Kidney tubule cell (primary cell): ENCODE measurements around the gene KREMEN2.
"Not testable (repeated sequence)": the region's sequence is repeated elsewhere in the genome, so short reads cannot be mapped to it uniquely, and the experiment has no call there.

Experiments used
- DNase-seq: peaks from one replicate; pipeline ENCODE4 v3.0.0-alpha.2; 2018; ENCODE audit warnings: low spot score

The KREMEN2 gene

GRCh38 chr16:2942045-2942444 is 22.0 kb upstream of the KREMEN2 start:
- peak; percentile 25 for DNase-seq

DNA sequence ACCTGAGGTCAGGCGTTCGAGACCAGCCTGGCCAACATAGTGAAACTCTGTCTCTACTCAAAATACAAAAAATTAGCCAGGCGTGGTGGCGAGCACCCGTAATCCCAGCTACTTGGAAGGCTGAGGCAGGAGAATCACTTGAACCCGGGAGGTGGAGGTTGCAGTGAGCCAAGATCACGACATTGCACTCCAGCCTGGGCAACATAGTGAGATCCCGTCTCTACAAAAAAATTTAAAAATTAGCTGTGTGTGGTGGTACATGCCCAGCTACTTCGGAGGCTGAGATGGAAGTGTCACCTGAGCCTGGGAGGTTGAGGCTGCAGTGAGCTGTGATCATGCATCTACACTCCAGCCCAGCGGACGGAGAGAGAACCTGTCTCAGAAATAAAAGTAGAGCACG is 20.4 kb upstream of the KREMEN2 start:
- not testable (repeated sequence) for DNase-seq

DNA sequence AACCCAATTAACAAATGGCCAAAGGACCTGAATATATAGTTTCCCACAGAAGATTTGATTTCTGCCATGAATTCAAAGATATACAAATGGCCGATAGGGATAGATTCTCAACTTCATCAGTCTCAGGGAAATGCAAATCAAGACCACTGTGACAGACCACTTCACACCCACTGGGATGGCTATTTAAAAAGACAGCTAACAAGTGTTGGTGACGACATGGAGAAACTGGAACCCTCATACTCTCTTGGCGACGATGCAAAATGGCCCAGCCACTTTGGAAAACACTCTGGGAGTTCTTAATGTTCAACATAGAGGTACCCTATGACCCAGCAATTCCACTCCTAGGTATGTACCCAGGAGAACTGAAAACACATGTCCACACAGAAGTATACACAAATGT is 17.4 kb upstream of the KREMEN2 start:
- no peak for DNase-seq

GRCh38 chr16:2948807-2949704 is 15.0 kb upstream of the KREMEN2 start:
- no peak for DNase-seq

DNA sequence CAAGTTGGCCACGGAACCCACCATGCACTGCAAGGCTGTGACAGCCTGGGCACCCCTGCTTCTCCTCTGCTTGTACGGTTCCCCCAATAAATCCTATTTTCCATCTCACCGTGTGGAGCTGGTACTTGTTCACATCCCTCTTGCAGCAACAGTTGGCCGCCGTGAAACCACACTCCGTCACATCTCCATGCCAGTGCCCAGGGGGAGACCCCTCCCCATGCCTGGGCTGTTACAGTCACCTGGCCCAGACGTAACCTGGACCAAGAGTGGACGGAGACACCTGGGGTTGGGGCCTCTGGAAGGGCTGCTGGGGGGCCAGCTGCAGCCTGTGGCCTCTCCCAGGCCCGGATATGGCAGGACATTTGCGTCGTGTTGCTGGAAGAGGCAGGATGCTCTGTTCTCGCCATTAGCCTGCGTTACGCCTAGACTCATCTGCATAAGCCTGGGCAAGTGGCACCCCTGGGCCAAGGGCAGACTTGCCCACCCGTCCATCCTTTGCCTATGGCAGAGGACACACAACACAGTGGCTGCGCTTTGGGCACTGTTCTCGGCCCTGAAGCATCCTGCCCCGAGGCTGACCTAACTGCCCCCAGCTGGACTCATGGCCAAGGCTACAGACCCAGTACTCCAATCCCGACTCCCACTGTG is 14.2 kb upstream of the KREMEN2 start:
- no peak for DNase-seq

- no peak for DNase-seq
Observed at GRCh38 chr16:2950353-2950724, 13.7 kb upstream of the KREMEN2 start.

- no peak for DNase-seq
Observed at GRCh38 chr16:2950773-2951172, 13.3 kb upstream of the KREMEN2 start.

GRCh38 chr16:2952679-2953078 is 11.4 kb upstream of the KREMEN2 start:
- DNase-seq = no peak

DNA sequence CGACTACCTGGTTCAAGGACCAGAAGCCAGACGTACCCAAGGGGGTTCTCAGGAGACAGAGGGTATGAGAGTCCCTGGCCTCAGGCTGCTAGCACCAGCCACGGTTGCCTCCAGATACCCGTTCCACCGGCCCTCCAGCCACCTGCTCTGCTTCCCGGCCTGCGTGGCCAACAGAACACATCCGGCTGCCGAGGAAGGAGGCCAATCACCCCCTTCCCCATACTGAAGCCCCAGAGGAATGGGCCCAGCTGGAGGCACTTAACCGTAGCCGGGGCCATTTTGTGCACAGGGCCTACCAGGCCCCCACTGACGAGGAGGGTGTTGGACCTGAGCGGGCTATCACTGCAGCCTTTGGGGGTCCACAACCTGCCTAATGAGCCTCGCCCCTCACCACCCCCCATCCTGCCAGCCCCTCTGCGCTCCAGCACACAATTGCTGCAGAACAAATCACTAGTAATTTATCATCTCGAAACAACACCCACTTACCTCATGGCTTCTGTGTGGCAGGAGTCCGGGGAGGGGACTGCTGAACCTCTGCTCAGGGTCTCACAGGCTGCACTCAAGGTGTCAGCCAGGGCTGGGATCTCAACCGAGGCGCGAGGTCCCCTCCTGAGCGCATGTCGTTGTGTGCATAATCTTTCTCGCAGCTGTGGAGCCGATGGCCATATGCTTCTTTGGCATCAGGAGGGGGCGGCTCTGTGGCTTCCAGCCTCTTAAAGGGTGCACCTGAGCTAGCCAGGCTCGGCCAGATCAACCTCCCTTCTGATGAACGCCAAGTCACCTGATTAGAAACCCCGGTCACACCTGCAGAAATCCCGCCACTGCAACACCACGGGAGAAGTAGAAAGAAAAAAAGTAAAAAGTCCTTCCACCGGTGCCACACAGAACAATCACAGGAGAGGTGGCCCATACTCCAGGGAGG is 10.1 kb upstream of the KREMEN2 start:
- DNase-seq = no peak

DNA sequence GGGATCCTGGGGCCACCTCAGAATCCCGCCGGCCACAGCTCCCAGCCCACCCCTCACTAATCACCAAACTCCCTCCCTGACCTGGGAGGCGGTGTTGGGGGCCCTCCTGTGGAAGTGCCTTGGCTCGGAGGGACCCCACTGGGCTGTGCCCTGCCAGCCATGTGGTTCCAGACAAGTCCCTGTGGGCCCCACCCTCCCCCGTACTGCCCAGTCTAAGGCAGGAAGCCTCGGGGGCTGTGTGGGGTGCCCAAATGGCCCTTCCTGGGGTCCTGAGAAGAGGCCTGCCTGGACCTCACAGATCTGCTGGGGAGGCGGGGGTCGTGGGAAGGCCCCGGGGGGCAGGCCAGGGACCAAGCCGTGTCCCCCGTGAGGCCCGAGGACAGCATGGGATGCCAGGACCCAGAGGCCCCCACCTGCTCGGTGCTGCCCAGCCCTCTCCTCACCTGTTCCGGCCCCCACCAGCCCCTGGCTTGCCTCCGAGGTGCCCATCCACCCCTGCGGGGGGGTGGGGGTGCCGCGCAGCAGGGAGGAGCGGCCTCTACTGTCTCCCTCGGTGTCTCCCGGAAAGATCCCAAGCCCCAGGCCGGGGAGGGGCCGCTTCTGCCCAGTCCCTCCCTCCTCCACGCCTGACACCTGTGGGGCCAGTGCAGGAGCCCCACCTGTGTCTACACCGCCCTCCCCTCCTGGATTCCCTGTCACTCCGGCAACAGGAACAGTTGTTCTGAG is 9.3 kb upstream of the KREMEN2 start:
- no peak for DNase-seq

DNA sequence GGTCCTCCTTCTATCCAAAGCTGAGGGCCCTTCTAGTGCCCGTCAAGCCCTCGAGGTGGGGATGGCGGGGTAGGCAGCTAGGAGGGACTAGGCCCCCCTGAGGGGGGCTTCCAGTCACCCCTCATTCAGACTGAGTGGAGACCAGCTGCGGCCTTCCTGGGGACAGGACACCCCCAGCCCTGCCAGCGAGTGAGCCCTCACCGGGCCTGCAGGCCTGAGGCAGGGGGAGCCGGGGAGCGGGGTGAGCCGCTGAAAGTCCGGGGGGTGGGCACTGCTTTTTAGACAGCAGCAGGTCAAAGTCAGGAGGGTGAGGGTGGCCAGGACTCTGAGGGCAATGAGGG is 8.7 kb upstream of the KREMEN2 start:
- no peak for DNase-seq

- no peak for DNase-seq
Observed at GRCh38 chr16:2955779-2956578, 8.1 kb upstream of the KREMEN2 start.

GRCh38 chr16:2956579-2956956 is 7.5 kb upstream of the KREMEN2 start:
- no peak for DNase-seq

- no peak for DNase-seq
Observed at GRCh38 chr16:2959206-2959605, 4.9 kb upstream of the KREMEN2 start.

DNA sequence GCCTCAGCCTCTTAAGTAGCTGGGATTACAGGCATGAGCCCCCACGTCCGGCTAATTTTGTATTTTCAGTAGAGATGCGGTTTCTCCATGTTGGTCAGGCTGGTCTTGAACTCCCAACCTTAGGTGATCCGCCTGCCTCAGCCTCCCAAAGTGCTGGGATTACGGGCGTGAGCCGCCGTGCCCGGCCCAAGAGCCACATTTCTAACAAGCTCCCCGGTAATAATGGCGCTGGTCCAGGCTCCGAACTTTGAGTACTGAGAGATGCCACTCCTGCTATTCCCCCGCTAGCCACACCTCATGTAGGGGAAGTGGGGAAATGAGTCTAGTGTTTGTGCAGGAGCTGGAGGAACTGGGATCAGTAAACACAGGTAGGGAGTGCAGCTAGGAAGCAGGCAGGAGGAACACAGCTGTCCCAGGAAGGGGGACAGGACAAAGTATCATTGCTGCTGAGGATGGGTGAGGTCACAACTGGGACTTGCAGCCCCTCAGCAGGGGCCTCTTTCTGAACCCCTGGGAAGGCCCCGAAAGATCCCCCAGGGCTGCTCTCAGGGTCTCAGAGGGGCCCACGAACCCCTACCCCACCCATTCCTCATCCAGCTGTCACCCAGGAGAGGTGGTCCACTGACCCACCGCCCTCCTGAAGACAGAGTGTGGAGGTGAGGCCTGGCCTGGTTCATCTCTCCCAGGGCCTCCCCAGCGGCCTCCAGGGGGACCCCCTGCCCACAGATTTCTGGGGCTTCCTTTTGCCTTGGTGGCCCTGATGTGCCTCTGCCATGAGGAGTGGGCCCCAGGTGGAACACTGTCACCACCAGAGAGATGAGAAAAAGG is 3.7 kb upstream of the KREMEN2 start:
- DNase-seq = no peak

DNA sequence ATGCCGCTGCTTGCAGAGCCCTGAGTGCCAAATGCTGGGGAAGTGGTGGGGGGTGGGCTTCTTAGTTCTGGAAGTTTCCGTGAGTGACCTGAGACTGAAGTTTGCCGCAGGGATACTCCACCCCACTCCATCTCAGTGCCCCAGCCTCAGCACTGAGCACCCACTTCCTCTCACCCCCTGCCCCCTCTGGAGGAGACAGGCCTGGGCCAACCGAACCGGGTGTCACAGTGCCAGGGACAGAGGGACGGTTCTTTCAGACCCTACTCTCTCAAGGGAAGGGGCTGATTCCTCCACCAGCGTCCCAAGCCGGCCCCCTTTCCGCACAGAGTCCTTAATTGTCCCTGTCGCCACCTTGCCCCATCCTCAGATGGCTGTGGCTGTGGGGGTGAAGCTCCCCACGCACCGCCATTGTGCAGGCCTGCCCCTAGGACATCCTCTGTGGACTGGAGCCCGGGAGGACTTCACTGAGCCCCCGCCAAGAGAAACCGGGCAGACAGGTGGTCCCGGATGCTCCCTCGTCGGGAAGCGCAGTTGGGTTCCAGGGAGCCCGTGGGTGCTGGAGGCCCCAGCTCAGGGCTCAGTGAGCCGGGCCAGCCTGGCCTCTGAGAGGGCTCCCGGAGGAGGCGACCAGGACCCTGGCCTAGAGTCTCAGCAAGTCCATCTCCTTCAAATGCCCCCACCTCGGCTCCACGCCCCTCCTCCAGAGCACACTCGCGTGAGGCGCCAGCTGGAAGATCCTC is 1.6 kb upstream of the KREMEN2 start:
- no peak for DNase-seq

DNA sequence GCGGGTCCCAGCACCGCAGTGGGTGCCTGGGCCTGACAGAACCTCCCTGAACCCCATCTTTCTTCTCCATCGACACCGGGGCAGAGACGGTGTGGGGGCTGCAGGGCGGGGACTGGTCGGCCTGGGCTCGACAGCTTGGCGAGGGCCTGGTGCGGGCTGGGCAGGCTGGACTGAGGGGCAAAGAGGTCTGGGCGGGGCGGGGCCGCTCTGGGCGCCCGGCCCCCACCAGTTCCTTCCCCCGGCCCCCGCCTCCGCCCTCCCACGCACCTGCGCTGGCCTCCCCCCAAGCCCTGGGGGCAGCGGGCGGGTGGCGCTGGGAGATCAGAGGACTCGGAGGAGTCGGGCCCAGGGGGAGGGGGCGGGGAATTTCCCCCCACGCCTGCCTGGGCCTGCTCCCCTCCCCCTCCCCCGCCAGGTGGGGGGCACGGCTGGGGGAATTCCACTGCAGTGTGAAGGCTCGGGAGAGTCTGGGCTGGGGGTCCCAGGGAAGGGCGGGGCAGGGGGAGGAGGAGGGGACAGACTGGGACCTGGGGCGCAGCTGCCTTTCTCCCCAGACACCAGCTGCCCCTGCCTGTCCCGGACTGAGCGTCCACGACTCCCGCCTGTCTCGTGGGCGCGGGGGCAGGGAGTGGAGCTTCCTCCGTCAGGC is 877 bp upstream of the KREMEN2 start:
- no peak for DNase-seq

DNA sequence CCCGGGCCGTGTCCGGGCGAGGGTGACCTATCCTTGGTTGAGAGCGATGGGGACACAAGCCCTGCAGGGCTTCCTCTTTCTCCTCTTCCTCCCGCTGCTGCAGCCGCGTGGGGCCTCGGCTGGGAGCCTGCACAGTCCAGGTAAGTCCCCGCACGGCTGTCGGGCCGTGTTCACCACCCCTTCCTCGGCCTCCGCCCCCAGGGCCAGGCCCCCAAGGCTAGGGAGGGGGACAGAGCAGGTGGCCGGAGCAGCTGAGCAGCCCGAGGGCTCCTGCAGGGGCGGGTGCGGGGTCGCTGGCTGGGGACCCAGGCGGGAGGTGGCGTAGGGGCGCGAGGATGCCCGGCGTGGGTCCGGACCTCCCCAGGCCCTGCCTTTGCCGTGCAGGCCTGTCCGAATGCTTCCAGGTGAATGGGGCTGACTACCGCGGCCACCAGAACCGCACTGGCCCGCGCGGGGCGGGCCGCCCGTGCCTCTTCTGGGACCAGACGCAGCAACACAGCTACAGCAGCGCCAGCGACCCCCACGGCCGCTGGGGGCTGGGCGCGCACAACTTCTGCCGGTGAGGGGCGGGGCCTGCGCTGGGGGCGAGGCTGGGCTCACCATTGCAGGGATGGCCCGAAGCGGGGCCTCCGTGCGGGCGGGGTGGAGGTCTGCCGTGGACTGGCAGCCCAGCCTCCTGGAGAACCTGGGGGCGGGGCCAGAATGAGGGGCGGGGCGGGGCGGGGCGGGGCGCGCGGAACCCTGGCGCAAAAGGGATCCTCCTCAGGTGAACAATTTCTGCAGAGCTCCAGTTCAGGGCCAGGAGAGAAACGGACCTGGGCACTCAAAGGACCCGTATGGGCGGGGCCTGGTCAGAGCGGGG is 631 bp downstream of the KREMEN2 start:
- DNase-seq = peak; percentile 58
